GM18873 (cell line): Measurements from ENCODE around the gene FOXRED2.

ENCODE experiments used
- ATAC-seq: cut with Tn5 transposase; IDR thresholded peaks from one replicate; pipeline ENCODE4 v1.9.1; 2021; ENCODE audit warnings: mild to moderate bottlenecking, moderate library complexity, moderate number of reproducible peaks; ENCODE audit not compliant: unreplicated experiment, low FRiP score

Gene FOXRED2

DNA sequence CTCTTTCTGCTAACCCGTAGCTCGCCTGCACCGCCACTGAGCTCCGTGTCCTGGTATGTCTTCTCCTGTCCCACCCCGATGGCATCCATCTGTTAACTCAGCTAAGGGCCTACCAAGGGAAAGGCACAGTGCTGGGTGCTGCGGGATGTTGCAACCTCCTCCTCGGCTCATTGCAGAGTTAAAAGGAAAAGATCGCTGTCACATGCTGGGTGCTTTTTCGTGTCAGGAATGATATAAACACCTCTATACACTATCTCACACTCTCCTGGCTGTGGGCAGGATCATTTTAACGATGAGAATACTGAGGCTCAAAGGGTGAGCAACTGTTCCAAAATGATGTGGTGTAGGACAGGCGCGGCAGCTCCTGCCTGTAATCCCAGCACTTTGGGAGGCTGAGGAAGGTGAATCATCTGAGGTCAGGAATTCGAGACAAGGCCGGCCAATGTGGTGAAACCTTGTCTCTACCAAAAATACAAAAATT is 35.5 kb downstream of the FOXRED2 start:
- ATAC-seq: no peak

DNA sequence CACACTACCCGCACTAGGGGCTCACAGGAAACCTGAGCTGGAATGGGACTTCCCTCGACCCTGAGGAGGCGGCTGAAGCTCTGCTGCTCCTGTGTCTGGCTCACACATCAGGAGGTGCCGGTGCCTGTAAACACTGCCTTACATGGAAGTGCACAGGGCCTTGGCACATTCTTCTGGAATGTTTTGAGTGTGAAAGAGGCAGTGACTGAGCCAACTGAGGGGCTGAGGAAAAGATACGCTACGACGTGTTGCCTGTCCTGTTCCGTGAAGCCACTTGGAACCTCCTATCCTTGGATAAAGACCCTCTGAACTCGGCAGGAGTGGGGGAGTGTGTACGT is 35.9 kb downstream of the FOXRED2 start:
- no peak for ATAC-seq

GRCh38 chr22:36470162-36470993 is 36.5 kb downstream of the FOXRED2 start:
- ATAC-seq: no peak

GRCh38 chr22:36469094-36469710 is 37.6 kb downstream of the FOXRED2 start:
- ATAC-seq: no peak

DNA sequence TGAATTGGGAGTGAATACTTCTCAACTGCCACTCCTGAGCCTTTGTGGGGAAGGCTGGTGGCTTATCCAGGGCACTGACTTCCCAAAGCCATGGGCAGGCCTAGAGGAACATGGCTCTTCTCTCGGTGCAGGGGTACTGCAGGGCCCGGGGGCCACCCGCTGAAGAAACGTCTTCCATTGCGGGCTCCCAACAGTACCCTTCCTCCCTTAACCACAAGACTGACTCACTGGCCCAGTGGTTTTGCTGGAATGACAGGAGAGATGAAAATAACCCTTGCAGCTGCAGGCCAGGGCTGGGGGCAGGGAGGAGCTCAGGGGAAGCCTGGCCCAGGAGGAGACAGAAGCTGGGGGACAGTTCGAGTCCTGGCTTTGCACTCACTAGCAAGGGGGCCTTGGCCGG is 38.9 kb downstream of the FOXRED2 start:
- ATAC-seq: no peak

DNA sequence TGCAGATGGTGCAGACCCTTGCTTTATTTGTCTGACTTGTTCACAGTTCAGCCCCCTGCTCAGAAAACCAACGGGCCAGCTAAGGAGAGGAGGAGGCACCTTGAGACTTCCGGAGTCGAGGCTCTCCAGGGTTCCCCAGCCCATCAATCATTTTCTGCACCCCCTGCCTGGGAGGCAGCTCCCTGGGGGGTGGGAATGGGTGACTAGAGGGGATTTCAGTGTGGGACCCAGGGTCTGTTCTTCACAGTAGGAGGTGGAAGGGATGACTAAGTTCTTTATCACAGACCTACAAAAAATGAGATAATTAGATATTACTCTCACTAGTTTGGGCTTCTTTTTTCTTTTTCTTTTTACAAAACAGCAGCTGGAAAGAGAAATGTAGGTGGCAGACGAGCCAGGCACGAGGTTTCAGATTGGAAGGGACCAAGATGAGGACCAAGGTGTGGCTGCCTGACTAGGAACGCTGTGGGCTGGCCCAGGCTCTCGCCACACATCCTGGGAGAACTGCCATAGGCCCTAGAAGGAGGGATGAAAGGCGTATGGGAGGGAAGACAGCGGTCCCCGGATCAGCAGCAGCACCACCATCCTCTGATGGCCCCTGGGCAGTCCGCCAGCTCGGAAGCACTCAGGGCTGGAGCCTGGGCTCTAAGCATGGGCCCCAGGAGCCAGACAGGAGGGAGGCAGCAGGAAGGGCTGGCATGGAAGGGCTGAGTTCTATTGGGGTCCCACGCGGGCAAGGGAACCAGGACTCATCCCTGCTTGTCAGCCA is 39.6 kb downstream of the FOXRED2 start:
- ATAC-seq: no peak

GRCh38 chr22:36466258-36466657 is 40.6 kb downstream of the FOXRED2 start:
- ATAC-seq: no peak

DNA sequence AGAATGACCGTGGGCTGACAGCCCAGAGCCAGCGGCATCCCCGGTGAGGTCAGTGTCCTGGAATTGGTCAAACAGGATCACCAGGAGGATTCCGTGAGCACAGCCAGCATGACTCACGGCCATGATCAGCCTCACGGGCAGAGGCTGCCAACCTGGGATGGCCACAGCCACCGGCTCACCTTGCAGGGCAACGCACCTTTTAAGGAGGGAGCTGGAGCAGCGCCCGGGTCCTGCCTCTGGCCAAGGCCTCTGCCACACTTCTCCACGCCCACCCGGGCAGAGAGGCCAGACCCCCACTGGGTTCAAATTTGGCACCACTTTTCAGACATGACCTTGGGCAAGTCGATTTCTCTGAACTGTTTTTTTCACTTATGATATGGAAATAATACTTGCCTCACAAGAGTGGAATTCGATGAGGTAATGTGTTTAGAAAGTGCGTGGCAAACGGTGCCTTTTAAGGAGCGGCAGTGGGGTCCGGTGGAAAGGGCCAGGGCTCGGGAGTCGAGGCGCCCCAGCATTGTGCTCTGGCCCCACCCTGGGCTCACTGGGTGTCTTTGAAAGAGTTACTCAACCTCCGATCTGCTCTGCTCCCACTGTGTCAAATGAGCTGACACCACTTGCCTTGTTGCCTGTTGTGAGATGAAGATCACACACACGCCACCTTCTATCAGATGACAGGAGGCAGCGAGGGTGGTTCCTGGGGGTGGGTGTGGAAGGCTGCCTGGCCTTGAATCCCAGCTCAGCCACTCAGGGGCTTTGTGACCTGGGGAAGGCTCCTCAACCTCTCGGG is 41.4 kb downstream of the FOXRED2 start:
- no peak for ATAC-seq

DNA sequence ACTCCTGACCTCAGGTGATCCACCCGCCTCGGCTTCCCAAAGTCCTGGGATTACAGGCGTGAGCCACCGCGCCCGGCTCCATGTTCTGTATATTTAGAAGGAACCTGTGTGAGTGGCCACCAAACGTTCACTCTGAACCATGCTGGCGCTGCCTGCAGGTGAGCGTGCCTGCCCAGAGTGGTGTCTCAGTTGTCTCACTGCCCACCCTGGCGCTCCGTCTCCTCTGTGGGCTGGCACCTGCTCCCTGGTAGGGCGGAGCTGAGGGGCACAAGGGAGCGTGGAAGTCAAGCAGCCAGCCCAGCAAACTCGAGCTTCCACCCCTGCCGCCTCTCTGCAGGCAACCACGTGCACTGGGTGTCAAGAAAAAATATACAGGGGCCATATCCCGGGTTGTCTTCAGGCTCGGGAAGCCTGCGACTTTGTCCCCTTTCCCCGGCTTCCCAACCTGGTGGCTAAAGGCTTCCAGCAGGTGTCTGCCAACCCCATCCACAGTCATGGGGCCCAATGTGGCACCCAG is 42.1 kb downstream of the FOXRED2 start:
- ATAC-seq: no peak

DNA sequence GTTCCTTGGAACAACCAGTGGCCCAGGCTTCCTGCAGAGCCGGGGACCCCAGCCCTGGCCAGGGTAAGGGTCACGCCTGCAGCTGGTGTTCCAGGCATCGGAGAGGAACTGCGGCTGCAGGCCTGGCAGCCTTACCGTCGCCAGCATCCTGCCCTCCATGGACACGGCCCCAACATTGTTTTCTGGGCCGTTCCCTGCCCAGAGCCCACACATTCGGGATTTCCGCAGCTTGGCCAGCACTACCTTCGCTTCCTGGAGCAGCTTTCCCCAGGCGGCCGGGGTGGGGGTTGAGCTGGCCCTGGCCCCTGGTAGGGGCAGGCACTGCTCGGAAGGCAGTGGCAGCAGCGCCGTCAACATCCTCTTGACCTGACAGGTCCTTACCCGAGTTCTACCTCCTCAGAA is 43.1 kb downstream of the FOXRED2 start:
- ATAC-seq: no peak

DNA sequence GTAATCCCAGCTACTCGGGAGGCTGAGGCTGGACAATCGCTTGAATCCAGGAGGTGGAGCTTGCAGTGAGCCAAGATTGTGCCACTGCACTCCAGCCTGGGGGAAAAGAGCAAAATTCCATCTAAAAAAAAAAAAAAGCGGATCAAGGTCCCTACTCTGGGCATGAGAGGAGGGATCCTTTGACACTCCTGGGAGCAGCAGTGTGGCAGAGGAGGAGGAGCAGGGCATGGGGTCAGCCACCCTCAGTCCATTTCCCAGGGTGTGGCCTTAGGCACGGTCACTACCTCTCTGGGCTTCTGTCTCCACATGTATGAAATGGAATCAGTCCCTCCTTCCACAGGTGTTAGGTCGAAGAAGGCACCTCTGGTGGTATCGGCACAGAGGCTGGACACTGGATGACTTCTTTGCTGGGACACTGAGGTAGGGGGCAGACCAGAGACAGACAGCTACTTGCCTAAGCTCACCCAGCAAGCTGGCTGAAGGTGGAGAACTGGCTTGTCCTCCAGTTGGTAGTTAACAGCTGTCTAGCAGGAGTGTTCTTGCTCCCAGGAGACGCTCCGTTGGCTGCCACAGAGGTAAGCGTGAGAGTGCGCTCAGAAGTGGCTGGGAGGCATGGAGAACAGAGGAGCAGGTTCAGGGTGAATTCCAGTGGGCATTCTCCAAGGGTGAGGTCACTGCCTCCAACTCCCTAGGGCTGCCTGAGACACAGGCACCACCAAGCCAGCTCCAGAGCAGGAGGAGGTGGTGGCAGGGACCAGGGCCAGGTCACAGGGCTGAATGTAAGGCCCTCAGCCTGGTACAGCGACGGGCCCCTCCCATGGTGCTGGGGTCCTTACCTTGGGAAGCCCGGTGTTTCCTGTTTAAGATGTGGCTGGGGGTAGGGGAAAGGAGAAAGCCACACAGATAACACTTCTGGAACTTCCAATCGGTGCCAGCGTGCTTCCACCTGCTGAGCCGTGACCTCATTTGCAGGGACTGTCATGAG is 44.9 kb downstream of the FOXRED2 start:
- ATAC-seq: no peak

GRCh38 chr22:36460202-36460601 is 46.6 kb downstream of the FOXRED2 start:
- ATAC-seq: no peak

GRCh38 chr22:36457688-36458450 is 49.0 kb downstream of the FOXRED2 start:
- no peak for ATAC-seq

- no peak for ATAC-seq
Observed at GRCh38 chr22:36456464-36456845, 50.4 kb downstream of the FOXRED2 start.

DNA sequence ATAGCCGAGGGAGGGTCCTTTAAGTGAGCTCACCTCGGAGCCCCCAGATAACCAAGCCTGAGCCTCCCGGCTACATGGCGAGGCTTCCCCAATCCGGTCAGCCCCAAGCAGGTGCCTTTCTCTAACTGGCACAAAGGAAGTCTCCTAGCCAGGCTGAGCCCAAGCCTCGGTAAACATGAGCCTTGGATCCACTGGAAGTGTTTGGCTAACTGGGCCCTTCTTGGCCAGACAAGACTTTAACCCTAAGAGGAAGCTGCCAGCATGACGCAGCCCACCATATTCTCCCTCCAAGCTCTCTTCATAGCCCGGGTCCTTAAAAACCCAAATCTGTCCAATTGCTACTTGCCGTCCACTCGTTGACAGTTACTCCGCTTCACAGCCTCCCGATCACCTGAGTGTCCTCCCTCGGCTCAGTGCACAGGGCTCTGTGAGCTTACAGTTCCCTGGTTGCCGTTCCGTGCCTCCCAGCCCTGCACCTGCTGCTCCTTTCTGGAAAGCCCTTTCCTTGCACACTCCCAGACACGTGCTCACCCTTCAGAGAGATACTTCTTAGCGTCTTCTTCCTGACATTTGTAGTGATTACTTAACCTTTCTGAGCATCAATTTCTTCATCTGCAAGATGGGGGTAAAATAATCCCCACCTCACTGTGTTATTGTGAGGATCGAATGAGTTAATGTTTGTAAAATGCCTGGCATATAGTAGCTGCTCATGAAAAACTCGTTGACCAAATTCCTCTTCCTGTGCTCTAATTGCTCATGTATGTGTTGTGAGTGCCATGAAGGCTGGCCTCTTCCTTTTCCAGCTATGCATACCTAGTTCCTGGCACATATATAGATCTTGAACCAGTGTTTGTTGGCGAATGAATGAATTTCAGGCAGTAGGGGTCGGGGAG is 51.0 kb downstream of the FOXRED2 start:
- ATAC-seq: no peak

- ATAC-seq: peak; percentile 44
Observed at GRCh38 chr22:36454916-36455570, 51.8 kb downstream of the FOXRED2 start.

GRCh38 chr22:36453855-36454378 is 52.9 kb downstream of the FOXRED2 start:
- no peak for ATAC-seq
